Activated naive CD8-positive, alpha-beta T cell (primary cell): ENCODE data around the gene SLC22A15.

Experiments used
- H3K27ac Mint-ChIP-seq: one replicate; pipeline ENCODE4 v1.8.0; 2021; ENCODE audit warnings: mixed read lengths
- H3K27me3 Mint-ChIP-seq: one replicate; pipeline ENCODE4 v1.8.0; 2021; ENCODE audit warnings: mixed read lengths
- H3K36me3 Mint-ChIP-seq: one replicate; pipeline ENCODE4 v1.8.0; 2021; ENCODE audit warnings: mixed read lengths
- H3K4me1 Mint-ChIP-seq: one replicate; pipeline ENCODE4 v1.8.0; 2021; ENCODE audit warnings: low read depth, mixed read lengths
- H3K4me3 Mint-ChIP-seq: one replicate; pipeline ENCODE4 v1.8.0; 2021; ENCODE audit warnings: mild to moderate bottlenecking, mixed read lengths
- H3K9me3 Mint-ChIP-seq: one replicate; pipeline ENCODE4 v1.8.0; 2021; ENCODE audit warnings: low read depth, mixed read lengths

The SLC22A15 gene

GRCh38 chr1:116002781-116003420 is 26.6 kb downstream of the SLC22A15 start:
- H3K4me3 Mint-ChIP-seq, result no peak overlapping the region
- H3K27ac Mint-ChIP-seq, result no peak overlapping the region
- H3K4me1 Mint-ChIP-seq, result peaks cover 18% of the 10 kb centered on the region
- peaks cover 3% of the 10 kb centered on the region for H3K27me3 Mint-ChIP-seq
- H3K9me3 Mint-ChIP-seq, result peaks cover 10% of the 10 kb centered on the region
- peaks cover 11% of the 10 kb centered on the region for H3K36me3 Mint-ChIP-seq

GRCh38 chr1:116003823-116004222 is 27.5 kb downstream of the SLC22A15 start:
- no peak overlapping the region for H3K27ac Mint-ChIP-seq

GRCh38 chr1:116006486-116006964 is 30.2 kb downstream of the SLC22A15 start:
- Mint-ChIP-seq H3K27me3 (peaks cover 2% of the 10 kb centered on the region), H3K4me3 (peak overlapping the region; percentile 80), H3K36me3 (no peaks in the 10 kb centered on the region), H3K27ac (peak overlapping the region; percentile 56), H3K9me3 (no peaks in the 10 kb centered on the region), H3K4me1 (peaks cover 18% of the 10 kb centered on the region)

More at GRCh38 chr1:116003823-116004222, 27.5 kb downstream of the SLC22A15 start:
- peaks cover 18% of the 10 kb centered on the region for H3K4me1 Mint-ChIP-seq
- H3K4me3 Mint-ChIP-seq, result no peak overlapping the region
- peaks cover 4% of the 10 kb centered on the region for H3K36me3 Mint-ChIP-seq
- H3K9me3 Mint-ChIP-seq, result peaks cover 5% of the 10 kb centered on the region
- peaks cover 3% of the 10 kb centered on the region for H3K27me3 Mint-ChIP-seq

GRCh38 chr1:116008656-116009390 is 32.5 kb downstream of the SLC22A15 start:
- Mint-ChIP-seq H3K4me3 (no peak overlapping the region), H3K4me1 (peaks cover 18% of the 10 kb centered on the region), H3K9me3 (no peaks in the 10 kb centered on the region), H3K36me3 (no peaks in the 10 kb centered on the region), H3K27ac (no peak overlapping the region), H3K27me3 (no peaks in the 10 kb centered on the region)

- Mint-ChIP-seq H3K36me3 (no peaks in the 10 kb centered on the region), H3K4me3 (no peak overlapping the region), H3K27me3 (peaks cover 2% of the 10 kb centered on the region), H3K9me3 (no peaks in the 10 kb centered on the region), H3K4me1 (no peaks in the 10 kb centered on the region), H3K27ac (no peak overlapping the region)
Measured at GRCh38 chr1:116012716-116013115, 36.4 kb downstream of the SLC22A15 start.

- H3K27ac Mint-ChIP-seq, result no peak overlapping the region
- no peaks in the 10 kb centered on the region for H3K36me3 Mint-ChIP-seq
- no peaks in the 10 kb centered on the region for H3K4me1 Mint-ChIP-seq
- no peak overlapping the region for H3K4me3 Mint-ChIP-seq
- peaks cover 2% of the 10 kb centered on the region for H3K27me3 Mint-ChIP-seq
- no peaks in the 10 kb centered on the region for H3K9me3 Mint-ChIP-seq
Measured at GRCh38 chr1:116015679-116016078, 39.4 kb downstream of the SLC22A15 start.

- Mint-ChIP-seq H3K27me3 (peaks cover 2% of the 10 kb centered on the region), H3K36me3 (no peaks in the 10 kb centered on the region), H3K27ac (no peak overlapping the region), H3K9me3 (no peaks in the 10 kb centered on the region), H3K4me1 (no peaks in the 10 kb centered on the region), H3K4me3 (no peak overlapping the region)
Measured at GRCh38 chr1:116018007-116018406, 41.7 kb downstream of the SLC22A15 start.

GRCh38 chr1:116019653-116020253 is 43.4 kb downstream of the SLC22A15 start:
- Mint-ChIP-seq H3K36me3 (no peaks in the 10 kb centered on the region), H3K27me3 (peaks cover 3% of the 10 kb centered on the region), H3K27ac (no peak overlapping the region), H3K9me3 (no peaks in the 10 kb centered on the region), H3K4me1 (no peaks in the 10 kb centered on the region), H3K4me3 (no peak overlapping the region)

GRCh38 chr1:116020668-116021272 is 44.5 kb downstream of the SLC22A15 start:
- Mint-ChIP-seq H3K4me3 (no peak overlapping the region), H3K9me3 (no peaks in the 10 kb centered on the region), H3K36me3 (no peaks in the 10 kb centered on the region), H3K27ac (no peak overlapping the region), H3K4me1 (no peaks in the 10 kb centered on the region), H3K27me3 (peaks cover 3% of the 10 kb centered on the region)

GRCh38 chr1:116024626-116025025 is 48.3 kb downstream of the SLC22A15 start:
- H3K27me3 Mint-ChIP-seq, result peaks cover 2% of the 10 kb centered on the region
- no peak overlapping the region for H3K27ac Mint-ChIP-seq
- no peaks in the 10 kb centered on the region for H3K9me3 Mint-ChIP-seq
- no peaks in the 10 kb centered on the region for H3K4me1 Mint-ChIP-seq
- no peaks in the 10 kb centered on the region for H3K36me3 Mint-ChIP-seq
- H3K4me3 Mint-ChIP-seq, result no peak overlapping the region

GRCh38 chr1:116026631-116027030 is 50.3 kb downstream of the SLC22A15 start:
- H3K4me3 Mint-ChIP-seq, result no peak overlapping the region
- H3K4me1 Mint-ChIP-seq, result no peaks in the 10 kb centered on the region
- peaks cover 2% of the 10 kb centered on the region for H3K27me3 Mint-ChIP-seq
- no peaks in the 10 kb centered on the region for H3K36me3 Mint-ChIP-seq
- no peaks in the 10 kb centered on the region for H3K9me3 Mint-ChIP-seq
- no peak overlapping the region for H3K27ac Mint-ChIP-seq

- no peak overlapping the region for H3K27ac Mint-ChIP-seq
- no peak overlapping the region for H3K4me3 Mint-ChIP-seq
- H3K36me3 Mint-ChIP-seq, result no peaks in the 10 kb centered on the region
- H3K27me3 Mint-ChIP-seq, result no peaks in the 10 kb centered on the region
- H3K4me1 Mint-ChIP-seq, result no peaks in the 10 kb centered on the region
- H3K9me3 Mint-ChIP-seq, result no peaks in the 10 kb centered on the region
Measured at GRCh38 chr1:116031302-116031835, 55.1 kb downstream of the SLC22A15 start.

GRCh38 chr1:116033322-116033721 is 57.0 kb downstream of the SLC22A15 start:
- no peaks in the 10 kb centered on the region for H3K27me3 Mint-ChIP-seq
- no peak overlapping the region for H3K4me3 Mint-ChIP-seq
- no peak overlapping the region for H3K27ac Mint-ChIP-seq
- no peaks in the 10 kb centered on the region for H3K36me3 Mint-ChIP-seq
- no peaks in the 10 kb centered on the region for H3K9me3 Mint-ChIP-seq
- H3K4me1 Mint-ChIP-seq, result no peaks in the 10 kb centered on the region

- Mint-ChIP-seq H3K4me1 (no peaks in the 10 kb centered on the region), H3K27ac (no peak overlapping the region), H3K4me3 (no peak overlapping the region), H3K27me3 (peaks cover 2% of the 10 kb centered on the region), H3K9me3 (no peaks in the 10 kb centered on the region), H3K36me3 (no peaks in the 10 kb centered on the region)
Measured at GRCh38 chr1:116036255-116036654, 59.9 kb downstream of the SLC22A15 start.

- Mint-ChIP-seq H3K36me3 (no peaks in the 10 kb centered on the region), H3K27me3 (peaks cover 3% of the 10 kb centered on the region), H3K9me3 (no peaks in the 10 kb centered on the region), H3K27ac (no peak overlapping the region), H3K4me1 (no peaks in the 10 kb centered on the region), H3K4me3 (no peak overlapping the region)
Measured at GRCh38 chr1:116038679-116039078, 62.4 kb downstream of the SLC22A15 start.
